ENCODE data around the gene TAGLN2. TPM values are rescaled to one million over a fixed set of nuclear protein-coding genes. Genes with fewer than 3 reads are reported as not detected.

Gene TAGLN2
- total RNA-seq, 4 donors from 2014 or later: 128 to 237 (median 179) TPM

DNA sequence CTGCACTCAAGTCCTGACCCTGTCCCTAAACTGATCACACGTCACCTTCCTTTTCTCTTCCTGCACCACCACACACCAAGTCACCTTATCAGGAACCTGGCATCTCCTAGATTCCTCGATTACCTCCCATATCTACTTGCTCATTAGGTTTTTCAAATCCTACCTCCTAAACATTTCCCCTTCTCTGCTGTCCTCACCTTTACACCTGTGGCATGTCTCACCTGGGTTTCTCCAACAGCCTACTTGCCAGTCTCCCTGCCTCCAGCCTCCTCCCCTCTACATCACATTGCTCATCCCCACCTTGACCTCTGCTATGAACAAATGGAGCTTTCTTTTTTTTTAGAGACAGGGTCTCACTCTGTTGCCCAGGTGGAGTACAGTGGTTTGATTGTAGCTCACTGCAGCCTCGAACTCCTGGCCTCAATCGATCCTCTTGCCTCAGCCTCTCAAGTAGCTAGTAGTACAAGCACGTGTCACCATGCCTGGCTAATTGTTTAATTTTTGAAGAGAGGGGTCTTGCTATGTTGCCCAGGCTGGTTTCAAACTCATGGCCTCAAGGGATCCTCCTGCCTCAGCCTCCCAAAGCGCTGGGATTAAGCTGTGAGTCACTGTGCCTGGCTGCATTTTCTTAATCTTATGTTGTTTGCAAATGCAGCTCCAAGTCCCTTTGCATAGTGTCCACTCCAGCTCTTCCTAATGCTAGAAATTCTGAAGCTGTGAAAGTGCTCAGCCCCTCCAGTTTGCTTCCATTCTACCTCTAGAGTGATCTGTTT is 13.8 kb upstream of the TAGLN2 start:
- TF ChIP-seq, protein P1, sequence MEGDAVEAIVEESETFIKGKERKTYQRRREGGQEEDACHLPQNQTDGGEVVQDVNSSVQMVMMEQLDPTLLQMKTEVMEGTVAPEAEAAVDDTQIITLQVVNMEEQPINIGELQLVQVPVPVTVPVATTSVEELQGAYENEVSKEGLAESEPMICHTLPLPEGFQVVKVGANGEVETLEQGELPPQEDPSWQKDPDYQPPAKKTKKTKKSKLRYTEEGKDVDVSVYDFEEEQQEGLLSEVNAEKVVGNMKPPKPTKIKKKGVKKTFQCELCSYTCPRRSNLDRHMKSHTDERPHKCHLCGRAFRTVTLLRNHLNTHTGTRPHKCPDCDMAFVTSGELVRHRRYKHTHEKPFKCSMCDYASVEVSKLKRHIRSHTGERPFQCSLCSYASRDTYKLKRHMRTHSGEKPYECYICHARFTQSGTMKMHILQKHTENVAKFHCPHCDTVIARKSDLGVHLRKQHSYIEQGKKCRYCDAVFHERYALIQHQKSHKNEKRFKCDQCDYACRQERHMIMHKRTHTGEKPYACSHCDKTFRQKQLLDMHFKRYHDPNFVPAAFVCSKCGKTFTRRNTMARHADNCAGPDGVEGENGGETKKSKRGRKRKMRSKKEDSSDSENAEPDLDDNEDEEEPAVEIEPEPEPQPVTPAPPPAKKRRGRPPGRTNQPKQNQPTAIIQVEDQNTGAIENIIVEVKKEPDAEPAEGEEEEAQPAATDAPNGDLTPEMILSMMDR (IDR thresholded peaks at IDR 0.05; ENCODE audit: low read depth): no peak

DNA sequence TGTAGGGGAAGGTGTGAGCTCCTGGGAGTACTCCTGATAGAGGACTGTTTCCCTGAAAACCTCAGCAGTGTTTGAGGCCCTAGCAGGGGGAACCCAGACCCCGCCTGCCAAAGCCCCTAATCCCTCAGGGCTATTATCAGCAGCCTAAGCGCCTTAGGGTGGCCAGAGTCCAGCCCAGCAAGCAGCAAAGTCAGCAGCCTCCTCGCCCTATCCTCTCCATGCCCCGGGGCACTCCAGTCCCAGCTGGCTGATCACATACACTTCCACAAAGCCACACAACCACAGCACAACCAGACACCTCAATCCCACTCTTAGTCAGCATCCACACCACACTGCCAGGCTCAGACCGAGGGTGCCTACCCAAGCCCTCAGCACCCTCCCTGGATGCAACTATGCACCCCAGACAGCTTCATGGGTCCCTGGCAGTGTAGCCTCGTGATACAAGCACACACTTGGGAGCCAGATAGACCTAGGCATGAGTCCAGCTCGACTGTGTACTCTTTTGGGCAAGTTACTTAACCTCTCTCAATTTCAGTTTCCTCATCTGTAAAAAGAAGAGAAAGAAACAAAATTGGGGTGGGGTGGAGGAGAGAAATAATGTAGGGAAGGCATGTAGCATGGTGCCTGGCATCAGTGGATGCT is 13.0 kb upstream of the TAGLN2 start:
- TF ChIP-seq, protein P1 (IDR thresholded peaks at IDR 0.05; ENCODE audit: low read depth): no peak

DNA sequence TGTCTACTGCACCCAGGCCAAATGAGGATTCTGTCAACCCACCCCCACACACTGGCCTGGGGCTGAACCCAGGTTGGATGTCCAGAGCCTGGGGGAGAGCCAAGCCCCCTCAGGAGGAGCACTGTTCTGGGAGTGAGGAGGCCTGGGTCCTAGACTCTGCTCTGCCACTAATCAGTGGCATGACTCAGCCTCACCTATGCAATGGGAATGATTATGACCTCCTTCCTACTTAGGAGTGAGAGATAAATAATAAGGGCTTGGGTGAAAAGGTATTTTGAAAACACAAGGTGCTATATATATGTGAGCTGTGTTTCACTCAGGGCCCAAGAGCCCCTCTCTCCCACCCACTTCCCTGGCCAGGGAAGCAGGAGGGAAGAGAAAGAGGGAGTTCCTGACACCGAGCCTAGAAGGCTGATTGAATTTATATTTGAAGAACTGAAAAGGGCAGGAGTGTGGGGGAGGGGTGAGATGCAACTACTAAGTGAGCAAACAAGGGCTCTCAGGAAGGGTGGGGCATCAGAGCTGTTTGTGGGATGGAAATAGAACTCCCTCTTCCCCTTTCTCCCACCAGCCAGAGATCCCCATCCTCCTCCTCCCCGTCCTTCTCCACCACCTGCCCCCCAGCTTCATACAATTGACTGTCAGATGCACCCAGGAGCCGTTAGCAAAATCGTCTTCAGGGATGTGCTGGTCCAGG is 11.9 kb upstream of the TAGLN2 start:
- TF ChIP-seq, protein P1 (IDR thresholded peaks at IDR 0.05; ENCODE audit: low read depth): no peak

DNA sequence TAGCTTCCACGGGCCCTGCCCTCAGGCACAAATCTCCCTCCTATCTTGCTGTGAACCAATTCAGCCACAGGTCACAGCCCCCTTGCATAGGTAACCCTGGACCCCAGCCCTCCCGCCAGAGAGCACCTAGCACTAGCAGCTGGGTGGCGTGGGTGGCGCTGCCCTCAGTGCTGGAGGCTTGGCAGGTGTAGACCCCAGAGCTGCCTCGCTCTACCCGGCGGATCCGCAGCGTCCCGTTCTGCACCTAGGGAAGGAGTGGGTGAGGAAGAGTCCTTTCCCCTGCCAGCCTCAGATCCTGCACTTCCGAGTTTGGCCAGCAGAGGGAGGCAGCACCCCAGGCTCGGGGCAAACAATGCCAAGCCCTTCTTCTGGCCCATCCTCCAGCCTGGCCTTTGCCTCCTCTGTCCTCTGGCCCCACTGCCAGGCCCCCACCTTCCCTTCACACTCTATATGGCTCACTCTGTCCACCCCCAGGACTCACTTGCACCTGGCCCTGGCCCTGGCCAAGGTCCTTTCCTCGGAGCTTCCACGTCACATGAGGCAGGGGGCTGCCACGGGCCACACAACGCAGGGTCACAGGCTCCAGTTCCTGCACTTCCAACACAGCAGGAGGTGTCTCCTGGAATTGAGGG is 11.1 kb upstream of the TAGLN2 start:
- TF ChIP-seq, protein P1 (IDR thresholded peaks at IDR 0.05; ENCODE audit: low read depth): no peak

DNA sequence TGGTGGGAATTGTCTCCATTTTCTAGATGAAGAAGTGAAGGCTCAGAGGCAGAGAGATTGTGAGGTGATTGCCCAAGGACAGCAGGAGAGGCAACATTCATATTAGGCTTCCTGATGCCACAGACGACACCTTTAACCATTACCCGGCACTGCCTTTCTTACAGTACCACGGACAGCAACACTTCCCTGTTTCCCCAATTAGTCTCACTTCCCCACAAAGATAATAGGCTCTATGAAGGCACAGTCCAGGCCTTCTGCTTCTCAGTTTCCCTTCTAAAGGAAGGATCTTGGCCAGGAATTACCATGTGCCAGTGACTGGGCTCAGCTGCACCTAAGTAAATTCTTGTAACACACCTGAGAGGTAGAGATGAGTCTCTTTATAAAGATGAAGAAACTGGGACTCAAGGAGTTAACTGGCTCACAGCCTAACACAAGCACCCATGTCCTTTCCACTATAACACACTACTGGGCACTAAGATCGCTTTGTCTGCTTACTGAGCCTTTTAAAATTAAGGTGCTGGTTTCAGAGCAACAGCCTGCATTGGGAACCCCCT is 10.5 kb upstream of the TAGLN2 start:
- TF ChIP-seq, protein P1 (IDR thresholded peaks at IDR 0.05; ENCODE audit: low read depth): no peak

DNA sequence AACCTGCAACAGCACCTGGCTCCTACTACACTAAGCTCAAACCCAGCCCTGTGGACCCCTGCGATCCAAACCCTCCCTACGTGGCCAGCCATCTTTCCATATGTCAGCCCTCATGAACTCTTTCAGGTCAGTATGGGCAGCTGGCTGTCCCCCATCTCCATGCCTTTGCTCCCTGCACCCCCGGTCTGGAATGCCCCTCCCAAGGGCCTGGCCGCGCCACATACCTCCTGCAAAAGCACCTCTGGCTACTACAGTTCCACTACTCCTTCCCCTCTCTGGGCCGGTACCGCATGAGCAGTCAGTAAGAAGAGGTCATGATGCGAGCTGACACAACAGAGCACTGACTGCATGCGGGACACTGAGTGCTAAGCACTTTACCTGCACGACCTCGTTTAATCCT is 10.0 kb upstream of the TAGLN2 start:
- TF ChIP-seq, protein P1 (IDR thresholded peaks at IDR 0.05; ENCODE audit: low read depth): no peak

Data from subcutaneous adipose tissue (tissue), 4 donors.